Neural progenitor cell (in vitro differentiated cells): ENCODE data around the gene SNX1. TPM values are rescaled to one million over a fixed set of nuclear protein-coding genes. Genes with fewer than 3 reads are reported as not detected.

Experiments
- DNase-seq: peaks from one replicate; pipeline ENCODE4 v3.0.0-alpha.2; 2016; ENCODE audit warnings: low spot score
- H2AFZ ChIP-seq: fragments of 200-600 bp; sonication (generic); replicated peaks from 2 replicates; pipeline ENCODE4 v1.6.1; 2016; ENCODE audit warnings: antibody characterized with exemption
- H3F3A ChIP-seq: fragments of 200-600 bp; sonication (generic); 2 replicates; pipeline ENCODE4 v1.6.1; 2016; ENCODE audit warnings: antibody characterized with exemption, low read depth
- H3K27ac ChIP-seq: fragments of 200-600 bp; sonication (generic); 2 replicates; pipeline ENCODE4 v1.5.1; 2016; ENCODE audit warnings: mild to moderate bottlenecking
- H3K27me3 ChIP-seq: fragments of 200-600 bp; sonication (generic); 2 replicates; pipeline ENCODE4 v1.6.1; 2016; ENCODE audit warnings: mild to moderate bottlenecking, moderate library complexity
- H3K36me3 ChIP-seq: fragments of 200-600 bp; sonication (generic); 2 replicates; pipeline ENCODE4 v1.5.1; 2016
- H3K4me1 ChIP-seq: fragments of 200-600 bp; sonication (generic); 2 replicates; pipeline ENCODE4 v1.6.1; 2016; ENCODE audit warnings: mixed run types
- H3K4me2 ChIP-seq: fragments of 200-600 bp; sonication (generic); 2 replicates; pipeline ENCODE4 v1.6.1; 2016
- H3K4me3 ChIP-seq: fragments of 200-600 bp; sonication (generic); 2 replicates; pipeline ENCODE4 v1.5.1; 2016
- H3K79me2 ChIP-seq: fragments of 200-600 bp; sonication (generic); 2 replicates; pipeline ENCODE4 v1.6.1; 2016; ENCODE audit warnings: low read depth
- H3K9ac ChIP-seq: fragments of 200-600 bp; sonication (generic); 2 replicates; pipeline ENCODE4 v1.6.1; 2016
- H3K9me3 ChIP-seq: fragments of 200-600 bp; sonication (generic); 2 replicates; pipeline ENCODE4 v1.5.1; 2016; ENCODE audit warnings: low read depth
- H4K20me1 ChIP-seq: fragments of 200-600 bp; sonication (generic); 2 replicates; pipeline ENCODE4 v1.6.1; 2016; ENCODE audit warnings: low read depth
- H3K27ac Mint-ChIP-seq: 3 replicates; pipeline ENCODE4 v1.8.0; 2021; ENCODE audit warnings: mixed read lengths
- H3K27me3 Mint-ChIP-seq: 2 replicates; pipeline ENCODE4 v1.8.0; 2022; ENCODE audit warnings: low read depth, mild to moderate bottlenecking, inconsistent platforms, moderate library complexity, mixed read lengths; ENCODE audit not compliant: insufficient read depth
- H3K36me3 Mint-ChIP-seq: 3 replicates; pipeline ENCODE4 v1.8.0; 2021; ENCODE audit warnings: mixed read lengths
- H3K4me1 Mint-ChIP-seq: 3 replicates; pipeline ENCODE4 v1.8.0; 2021; ENCODE audit warnings: mixed read lengths
- H3K4me3 Mint-ChIP-seq: 3 replicates; pipeline ENCODE4 v1.8.0; 2021; ENCODE audit warnings: mild to moderate bottlenecking, moderate library complexity, mixed read lengths
- H3K9me3 Mint-ChIP-seq: 3 replicates; pipeline ENCODE4 v1.8.0; 2020; ENCODE audit warnings: mixed read lengths
- EZH2 ChIP-seq: fragments of 200-600 bp; sonication (generic); IDR thresholded peaks from 2 replicates; pipeline ENCODE4 v1.6.1; 2017; ENCODE audit warnings: antibody characterized with exemption, mild to moderate bottlenecking, moderate library complexity
- EZH2phosphoT487 ChIP-seq: fragments of 200-600 bp; sonication (generic); IDR thresholded peaks from 2 replicates; pipeline ENCODE4 v1.6.1; 2017; ENCODE audit warnings: antibody characterized with exemption
- total RNA-seq: library from RNA; depleted of rRNA; stranded (reverse); fragments of >200 nt; gene quantifications from 2 replicates; pipeline ENCODE4 v1.2.3, GENCODE V29; 2015; ENCODE audit warnings: low replicate concordance
- TF ChIP-seq, protein P1 (sequence below): fragments of 200-600 bp; sonication (generic); IDR thresholded peaks from 2 replicates; pipeline ENCODE4 v1.5.1; 2017; ENCODE audit warnings: antibody characterized with exemption, mild to moderate bottlenecking

The SNX1 gene
- total RNA-seq, 1 donor from 2014 or later = 24.0 TPM

DNA sequence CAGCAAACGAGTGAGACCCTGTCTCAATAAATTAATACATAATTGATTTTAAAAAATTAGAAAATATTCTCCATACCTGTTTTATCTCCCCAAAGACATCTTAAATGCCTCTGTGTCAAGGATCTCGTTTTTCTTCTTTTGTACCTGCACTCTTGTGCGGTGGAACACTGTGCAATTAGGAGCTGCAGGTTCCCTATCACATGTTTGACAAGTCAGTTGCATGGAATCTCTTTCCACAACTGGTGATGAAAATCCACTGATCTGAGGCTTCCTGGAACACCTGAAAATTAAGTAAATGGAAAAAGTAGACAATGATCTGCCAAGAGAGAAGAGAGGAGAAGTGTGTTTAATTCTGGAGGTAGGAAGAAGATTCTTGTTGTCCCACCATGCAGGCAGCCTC lies 52.8 kb downstream of the SNX1 start:
- Mint-ChIP-seq H3K4me1 (peaks cover 5% of the 10 kb centered on the region), H3K36me3 (no peaks in the 10 kb centered on the region), H3K4me3 (no peak overlapping the region), H3K27me3 (peaks cover 19% of the 10 kb centered on the region), H3K9me3 (no peaks in the 10 kb centered on the region), H3K27ac (no peak overlapping the region)
- Histone ChIP-seq H3K4me2 (no peak overlapping the region), H3K4me3 (no peak overlapping the region), H3K27me3 (peaks cover 32% of the 10 kb centered on the region), H3K27ac (no peak overlapping the region), H3K4me1 (peaks cover 16% of the 10 kb centered on the region), H3K9me3 (no peaks in the 10 kb centered on the region), H3K9ac (no peak overlapping the region), H3K79me2 (no peaks in the 10 kb centered on the region), H3F3A (peaks cover 15% of the 10 kb centered on the region), H4K20me1 (peaks cover 9% of the 10 kb centered on the region), H2AFZ (no peak overlapping the region), H3K36me3 (no peaks in the 10 kb centered on the region)
- no peak for DNase-seq
- TF ChIP-seq, protein P1, sequence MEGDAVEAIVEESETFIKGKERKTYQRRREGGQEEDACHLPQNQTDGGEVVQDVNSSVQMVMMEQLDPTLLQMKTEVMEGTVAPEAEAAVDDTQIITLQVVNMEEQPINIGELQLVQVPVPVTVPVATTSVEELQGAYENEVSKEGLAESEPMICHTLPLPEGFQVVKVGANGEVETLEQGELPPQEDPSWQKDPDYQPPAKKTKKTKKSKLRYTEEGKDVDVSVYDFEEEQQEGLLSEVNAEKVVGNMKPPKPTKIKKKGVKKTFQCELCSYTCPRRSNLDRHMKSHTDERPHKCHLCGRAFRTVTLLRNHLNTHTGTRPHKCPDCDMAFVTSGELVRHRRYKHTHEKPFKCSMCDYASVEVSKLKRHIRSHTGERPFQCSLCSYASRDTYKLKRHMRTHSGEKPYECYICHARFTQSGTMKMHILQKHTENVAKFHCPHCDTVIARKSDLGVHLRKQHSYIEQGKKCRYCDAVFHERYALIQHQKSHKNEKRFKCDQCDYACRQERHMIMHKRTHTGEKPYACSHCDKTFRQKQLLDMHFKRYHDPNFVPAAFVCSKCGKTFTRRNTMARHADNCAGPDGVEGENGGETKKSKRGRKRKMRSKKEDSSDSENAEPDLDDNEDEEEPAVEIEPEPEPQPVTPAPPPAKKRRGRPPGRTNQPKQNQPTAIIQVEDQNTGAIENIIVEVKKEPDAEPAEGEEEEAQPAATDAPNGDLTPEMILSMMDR = no peak
- no peak for TF ChIP-seq EZH2phosphoT487
- no peak for TF ChIP-seq EZH2

DNA sequence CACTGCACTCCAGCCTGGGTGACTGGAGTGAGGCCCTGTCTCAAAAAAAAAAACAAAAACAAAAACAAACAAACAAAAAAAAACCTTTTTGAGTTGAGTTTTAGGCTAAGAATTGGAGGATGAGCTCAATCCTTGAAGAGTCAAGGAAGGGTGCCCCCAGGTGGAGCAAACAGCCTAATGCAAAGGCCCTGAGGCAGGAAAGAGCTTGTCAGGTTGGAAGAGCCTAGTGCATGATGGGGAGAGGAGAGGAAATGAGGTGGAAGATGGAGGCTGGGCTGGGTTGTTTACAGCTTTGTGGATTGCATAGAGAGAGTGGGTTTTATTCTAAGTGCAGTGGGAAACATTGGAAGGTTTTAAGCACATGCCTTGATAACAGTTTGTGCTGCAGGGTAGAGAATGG lies 53.6 kb downstream of the SNX1 start:
- no peak for DNase-seq
- H3K27ac ChIP-seq = no peak overlapping the region

DNA sequence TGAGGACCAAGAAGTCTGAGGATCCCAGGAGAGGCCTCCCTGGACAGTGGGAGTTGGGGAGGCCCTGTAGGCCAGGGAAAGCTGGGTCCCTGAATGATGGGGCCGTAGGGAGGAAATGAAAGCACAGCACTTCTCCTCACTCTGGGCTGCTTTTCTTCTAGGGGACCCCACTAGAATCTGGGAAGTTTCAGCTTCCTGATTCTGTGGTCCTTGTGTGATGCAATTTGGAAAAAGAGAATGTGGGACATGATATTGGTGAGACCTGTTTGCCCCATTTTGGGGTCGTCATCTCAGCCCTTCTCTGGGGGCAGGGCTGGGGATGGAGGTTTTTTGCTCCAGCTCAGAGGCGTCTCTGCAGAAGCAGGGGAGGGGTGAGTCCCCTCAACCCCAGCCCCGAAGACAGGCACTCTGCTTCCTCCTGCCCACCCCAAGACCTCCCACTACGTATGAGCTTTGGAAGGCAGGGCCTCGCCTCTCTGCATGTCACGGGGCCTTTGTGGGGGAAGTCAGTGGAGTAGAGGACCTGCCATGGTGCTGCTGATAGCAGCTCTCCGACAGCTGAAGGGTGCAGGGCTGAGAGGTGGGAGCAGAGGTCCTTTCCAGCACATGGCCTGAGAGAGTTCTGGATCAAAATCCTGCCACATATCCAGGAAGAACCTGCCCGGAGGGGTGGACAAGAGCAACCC lies 54.3 kb downstream of the SNX1 start:
- DNase-seq = no peak
- H3K4me2 ChIP-seq = no peak overlapping the region
- H3K9ac ChIP-seq = no peak overlapping the region
- Mint-ChIP-seq H3K9me3 (no peaks in the 10 kb centered on the region), H3K4me3 (peak overlapping the region; percentile 50), H3K27me3 (peaks cover 15% of the 10 kb centered on the region), H3K36me3 (peaks cover 2% of the 10 kb centered on the region), H3K27ac (no peak overlapping the region), H3K4me1 (peaks cover 7% of the 10 kb centered on the region)
- no peak overlapping the region for H3K4me3 ChIP-seq
- peaks cover 24% of the 10 kb centered on the region for H3F3A ChIP-seq
- peaks cover 9% of the 10 kb centered on the region for H4K20me1 ChIP-seq
- no peaks in the 10 kb centered on the region for H3K36me3 ChIP-seq
- no peak overlapping the region for H2AFZ ChIP-seq
- no peaks in the 10 kb centered on the region for H3K9me3 ChIP-seq
- no peak for TF ChIP-seq EZH2
- TF ChIP-seq, protein P1 = no peak
- peaks cover 32% of the 10 kb centered on the region for H3K27me3 ChIP-seq
- H3K27ac ChIP-seq = no peak overlapping the region
- no peaks in the 10 kb centered on the region for H3K79me2 ChIP-seq
- H3K4me1 ChIP-seq = peaks cover 16% of the 10 kb centered on the region

More for the DNA sequence above, 53.6 kb downstream of the SNX1 start:
- H3K36me3 ChIP-seq = no peaks in the 10 kb centered on the region
- peaks cover 16% of the 10 kb centered on the region for H3K4me1 ChIP-seq
- Mint-ChIP-seq H3K4me3 (peak overlapping the region; percentile 50), H3K27me3 (peaks cover 17% of the 10 kb centered on the region), H3K9me3 (no peaks in the 10 kb centered on the region), H3K27ac (no peak overlapping the region), H3K4me1 (peaks cover 7% of the 10 kb centered on the region), H3K36me3 (peaks cover under 1% of the 10 kb centered on the region)
- no peak overlapping the region for H3K4me3 ChIP-seq
- H4K20me1 ChIP-seq = peaks cover 9% of the 10 kb centered on the region
- no peaks in the 10 kb centered on the region for H3K79me2 ChIP-seq
- H2AFZ ChIP-seq = no peak overlapping the region
- no peak overlapping the region for H3K4me2 ChIP-seq
- H3K9ac ChIP-seq = no peak overlapping the region
- no peaks in the 10 kb centered on the region for H3K9me3 ChIP-seq
- peaks cover 32% of the 10 kb centered on the region for H3K27me3 ChIP-seq
- TF ChIP-seq, protein P1 = peak; percentile 12
- no peak for TF ChIP-seq EZH2
- TF ChIP-seq EZH2phosphoT487 = no peak
- peaks cover 23% of the 10 kb centered on the region for H3F3A ChIP-seq
